HG02588 (cell line): ENCODE results near the gene RCAN1.
"Not testable (repeated sequence)": the region's sequence is repeated elsewhere in the genome, so short reads cannot be mapped to it uniquely, and the experiment has no call there.

ENCODE experiments used
- ATAC-seq: cut with Tn5 transposase; IDR thresholded peaks from one replicate; pipeline ENCODE4 v1.9.1; 2021; ENCODE audit warnings: mild to moderate bottlenecking, moderate library complexity; ENCODE audit not compliant: unreplicated experiment

RCAN1 gene

DNA sequence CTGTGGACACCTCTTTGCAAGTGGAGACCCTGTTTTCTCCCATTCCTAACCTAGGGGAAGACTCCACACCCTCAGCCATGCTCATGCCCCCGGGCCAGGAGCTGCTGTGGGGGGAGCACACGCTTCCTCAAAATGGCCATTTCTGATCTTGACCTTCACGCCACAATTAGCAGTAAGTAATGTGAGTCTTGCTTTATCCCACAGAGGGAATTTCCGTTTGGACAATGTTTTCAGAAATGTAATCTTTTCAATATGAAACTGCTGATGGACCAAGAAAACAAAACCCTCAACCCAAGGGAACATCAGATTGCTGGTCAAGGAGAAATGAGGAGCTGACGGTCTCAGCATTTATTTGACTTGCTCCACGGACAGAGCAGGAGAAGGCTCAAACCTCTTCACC is 94.6 kb downstream of the RCAN1 start:
- no peak for ATAC-seq

DNA sequence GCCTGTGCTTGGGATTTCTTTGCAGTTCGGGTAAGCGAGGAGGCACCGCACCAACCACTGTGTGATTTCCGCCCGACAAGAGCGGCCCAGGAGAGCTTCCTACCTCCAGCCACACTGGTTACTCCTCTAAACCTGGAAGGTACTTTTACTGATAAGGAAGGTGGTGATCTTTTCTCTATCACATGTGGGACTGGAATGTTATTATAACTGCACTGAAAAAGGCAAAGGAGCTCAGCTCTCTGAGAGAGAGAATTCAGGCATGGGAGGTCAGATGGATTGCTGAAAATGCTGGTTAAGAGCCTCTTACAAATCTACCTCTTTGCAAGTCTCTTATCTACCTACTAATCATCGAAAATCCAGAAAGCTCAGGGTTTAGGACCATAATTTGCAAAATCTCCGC is 95.2 kb downstream of the RCAN1 start:
- ATAC-seq, result no peak

DNA sequence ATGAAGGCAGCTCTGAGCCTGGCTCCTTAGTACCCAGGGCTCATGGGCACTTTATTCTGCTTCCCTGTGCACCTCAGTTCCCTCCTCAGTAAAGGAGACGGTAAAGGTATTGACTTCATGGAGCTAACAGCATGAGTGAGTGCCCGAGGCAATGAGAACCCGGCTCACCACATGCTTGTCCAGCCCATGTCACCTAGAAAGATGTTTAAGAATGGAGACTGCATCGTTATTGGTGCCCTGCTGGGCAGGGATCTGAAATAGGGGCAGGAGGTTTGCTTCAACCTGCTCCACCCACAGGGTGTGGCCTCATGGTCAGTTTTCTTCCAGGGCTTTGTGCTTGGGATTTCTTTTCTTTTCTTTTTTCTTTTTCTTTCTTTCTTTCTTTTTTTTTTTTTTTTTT is 95.9 kb downstream of the RCAN1 start:
- no peak for ATAC-seq

DNA sequence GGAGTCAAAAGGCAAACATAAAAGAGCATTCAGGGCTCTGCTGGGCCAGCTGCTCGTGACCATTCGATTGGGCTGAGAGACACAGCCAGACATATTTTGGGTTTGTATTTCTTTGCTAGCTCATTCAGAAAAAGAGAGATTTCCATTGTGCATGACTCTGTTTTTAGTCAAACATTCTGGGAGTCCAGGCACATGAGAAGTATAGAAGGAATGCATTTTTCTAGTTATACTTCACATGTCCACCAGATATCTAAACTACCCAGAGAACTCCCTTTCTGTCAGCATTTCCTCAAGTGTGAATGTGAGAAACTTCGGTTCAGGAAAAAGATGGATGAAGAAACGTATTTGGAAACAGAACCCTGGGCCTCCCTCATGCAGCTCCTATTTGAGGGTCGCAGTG is 96.6 kb downstream of the RCAN1 start:
- no peak for ATAC-seq

DNA sequence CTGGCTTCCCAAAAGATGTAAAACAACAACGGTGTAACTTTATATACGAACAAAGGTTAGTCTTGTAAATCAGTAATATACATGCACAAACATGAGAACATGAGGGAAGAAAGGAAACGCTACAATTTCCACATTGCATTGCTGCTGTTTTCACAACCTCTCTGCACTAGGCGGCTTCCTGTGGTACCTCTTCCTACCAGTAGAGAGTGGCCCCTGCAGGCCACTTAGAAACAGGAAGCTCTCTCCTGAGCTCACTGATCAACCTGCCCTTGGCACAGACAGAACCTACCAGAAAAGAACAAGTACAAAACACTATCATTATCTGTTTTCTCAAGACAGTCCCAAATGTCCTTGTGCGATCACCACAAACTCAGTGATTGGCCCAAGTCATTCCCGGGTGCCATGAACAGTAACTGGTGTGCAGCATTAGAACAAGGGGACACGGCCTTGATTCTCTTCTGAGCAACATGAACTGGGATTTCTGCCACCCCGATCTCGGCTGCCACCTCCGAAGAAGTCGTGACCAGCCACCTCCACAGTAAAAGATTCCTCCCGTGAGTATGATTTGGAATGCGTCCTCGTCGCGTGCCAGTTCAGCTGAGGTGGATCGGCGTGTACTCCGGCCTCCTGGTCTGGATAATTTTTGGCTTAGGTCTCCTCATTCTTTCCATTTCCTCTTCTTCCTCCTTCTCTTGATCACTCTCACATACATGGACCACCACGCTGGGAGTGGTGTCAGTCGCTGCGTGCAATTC is 97.2 kb downstream of the RCAN1 start:
- no peak for ATAC-seq

DNA sequence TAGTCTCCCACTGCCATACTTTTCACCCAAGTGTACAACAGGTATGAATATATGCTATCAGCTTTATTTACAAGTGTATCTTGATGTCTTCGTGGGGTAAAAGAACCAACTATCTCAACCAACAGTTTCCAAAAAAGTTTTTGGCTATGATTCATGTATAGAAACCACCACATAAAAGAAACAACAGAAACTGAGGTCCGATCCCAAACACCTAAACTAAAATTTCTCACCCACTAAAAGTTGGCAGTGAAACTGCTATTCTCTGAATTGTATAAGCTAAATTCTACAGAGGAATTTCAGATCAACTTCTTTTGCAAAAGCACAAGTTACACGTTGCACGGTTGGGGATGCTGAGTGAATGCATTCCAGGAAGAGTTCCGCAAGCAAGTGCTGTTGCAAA is 97.9 kb downstream of the RCAN1 start:
- ATAC-seq, result no peak

DNA sequence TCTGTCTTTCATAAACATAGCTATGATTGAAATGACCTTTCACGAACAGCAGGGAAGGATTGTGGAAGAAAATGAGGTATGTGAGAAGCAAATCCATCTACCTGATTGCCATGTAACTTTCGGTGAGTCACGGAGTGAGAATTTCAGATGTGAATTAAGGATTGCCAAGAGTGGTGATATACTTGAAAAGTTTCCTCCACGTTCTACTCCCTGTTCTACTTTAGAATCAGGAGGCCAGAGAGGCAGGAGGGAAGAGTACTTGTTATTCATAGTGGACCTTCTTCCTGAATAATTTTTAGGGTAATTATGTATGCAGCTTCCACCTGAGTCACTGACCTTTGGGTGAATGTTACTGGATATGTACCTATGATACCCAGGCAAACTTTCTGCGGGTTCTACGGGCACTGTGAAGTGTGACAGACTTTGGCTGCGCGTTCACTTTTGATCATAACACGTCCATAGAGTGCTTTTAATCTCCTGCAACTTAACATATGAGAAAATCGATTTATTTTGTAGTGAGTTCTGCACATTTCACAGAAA is 100.3 kb downstream of the RCAN1 start:
- ATAC-seq, result no peak

DNA sequence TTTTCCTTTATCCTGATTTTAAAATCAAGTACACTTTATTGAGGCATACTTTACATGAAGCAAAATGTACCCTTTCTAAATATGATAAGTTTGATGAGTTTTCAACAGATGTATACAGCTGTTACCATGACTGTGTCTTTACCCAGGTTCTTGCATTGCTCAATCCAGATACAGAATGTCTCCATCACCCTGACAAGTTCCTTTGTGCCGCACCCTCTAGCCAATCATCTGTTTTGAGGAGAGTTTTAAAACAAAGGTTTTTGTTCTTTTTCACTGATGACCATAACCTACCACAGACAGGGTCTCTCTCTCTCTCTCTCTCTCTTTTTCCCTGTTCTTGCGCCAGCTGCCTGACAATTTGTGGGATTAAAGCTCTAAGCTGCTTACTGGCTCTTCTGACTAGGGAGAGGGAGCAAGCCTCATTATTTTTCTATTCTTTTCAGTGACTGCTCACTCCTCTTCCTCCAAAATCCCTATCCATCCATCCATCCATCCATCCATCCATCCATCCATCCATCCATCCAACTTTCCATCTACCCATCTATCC is 101.7 kb downstream of the RCAN1 start:
- no peak for ATAC-seq

DNA sequence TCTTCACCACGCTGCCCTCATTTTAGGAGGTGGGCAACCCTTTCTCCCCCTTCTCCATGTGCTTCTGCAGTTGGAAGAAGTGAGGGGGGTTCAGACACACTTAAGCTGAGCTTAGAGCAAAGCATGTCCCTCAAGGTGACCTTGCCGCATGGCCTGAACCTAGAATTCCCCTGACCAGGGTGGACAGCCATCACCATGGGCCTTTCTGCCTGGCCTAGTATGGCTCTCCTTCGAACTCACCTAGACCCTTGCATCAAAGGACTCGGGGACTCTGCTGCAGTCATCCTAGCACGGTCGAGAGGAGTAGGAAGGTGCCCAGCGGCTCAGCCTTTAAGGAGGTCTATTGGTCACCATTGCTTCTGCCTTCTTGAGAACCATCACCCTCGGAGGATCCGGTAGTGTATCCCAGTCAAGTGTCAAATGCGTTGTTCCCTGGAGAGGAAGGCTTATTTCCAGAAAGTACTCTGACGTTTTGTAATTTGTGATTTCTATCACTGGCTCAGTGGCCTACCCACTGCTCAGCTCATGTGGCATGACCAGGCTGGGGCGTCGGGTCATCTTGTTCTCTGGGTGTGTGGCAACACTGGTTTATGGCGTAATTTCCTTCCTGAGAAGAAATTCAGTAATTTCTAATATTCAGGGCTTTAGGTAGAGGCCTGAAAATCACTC is 103.0 kb downstream of the RCAN1 start, which contains the start of gene KCNE1:
Gene KCNE1 (minus strand): TSS at position 424 of the 669 bp plus-strand sequence. CDS start 62,576 bp downstream, outside the sequence.
- no peak for ATAC-seq

DNA sequence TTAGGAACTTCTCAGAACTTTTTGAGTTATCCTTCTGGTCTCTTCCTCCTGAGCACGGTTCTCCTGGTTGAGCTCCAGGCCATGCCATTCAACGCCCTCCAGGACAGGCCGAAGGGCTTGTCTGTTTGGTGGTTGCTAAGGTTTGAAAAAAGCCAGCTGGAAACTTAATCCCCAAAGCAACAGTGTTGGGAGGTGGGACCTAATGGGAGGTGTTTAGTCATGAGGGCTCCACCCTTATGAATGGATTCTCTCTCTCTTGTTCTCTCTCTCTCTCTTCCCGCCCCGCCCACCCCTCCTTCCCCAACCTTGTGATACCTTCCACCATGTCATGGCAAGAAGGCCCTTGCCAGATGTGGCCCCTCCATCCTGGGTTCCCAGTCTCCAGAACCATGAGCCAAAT is 103.7 kb downstream of the RCAN1 start:
- no peak for ATAC-seq

DNA sequence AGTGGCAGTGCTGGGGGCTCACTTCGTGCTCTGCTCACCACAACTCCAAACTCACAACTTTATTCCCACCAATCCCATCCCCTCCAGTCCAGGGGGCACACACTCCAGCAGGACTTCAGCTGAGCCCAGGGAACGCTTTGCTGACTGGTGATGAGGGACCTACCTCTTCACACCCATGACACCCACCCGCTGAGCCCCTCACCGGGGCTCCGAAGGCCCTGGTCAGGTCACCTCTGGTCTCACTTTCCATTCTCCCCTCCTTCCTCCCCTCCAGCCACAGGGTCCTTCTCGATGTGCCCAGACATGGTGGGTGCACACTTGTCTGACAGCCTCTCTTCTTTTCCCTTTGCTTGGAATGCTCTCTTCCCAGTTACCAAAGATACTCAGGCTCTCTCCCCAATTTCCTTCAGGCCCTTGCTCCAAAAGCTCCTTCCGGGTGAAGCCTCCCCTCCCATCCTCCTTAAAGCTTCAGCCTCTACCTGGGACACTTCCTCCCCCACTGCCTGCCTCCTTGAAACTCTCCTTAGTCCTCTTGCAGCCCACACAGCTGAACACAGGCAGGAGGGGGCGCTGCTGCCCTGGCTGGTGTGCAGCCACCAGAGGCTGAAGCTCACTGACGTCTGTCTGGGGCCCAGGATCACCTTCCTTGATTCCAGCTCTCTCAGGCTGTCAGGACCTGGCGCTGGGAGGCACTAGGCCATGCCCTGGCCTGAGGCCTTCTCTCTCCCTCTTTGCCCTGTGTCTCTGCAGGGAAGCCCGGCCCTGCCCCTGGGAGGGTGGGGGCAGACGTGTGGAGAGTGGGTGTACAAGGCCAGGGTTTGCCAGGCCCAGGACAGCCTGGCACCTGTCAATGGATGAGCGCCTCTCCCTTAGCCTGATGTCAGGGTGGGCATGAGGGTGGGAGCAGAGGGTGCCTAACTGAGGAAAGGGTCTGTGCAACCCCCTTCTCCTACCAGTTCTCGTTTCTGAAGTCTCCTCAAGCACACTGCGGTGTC is 104.5 kb downstream of the RCAN1 start:
- ATAC-seq, result no peak

DNA sequence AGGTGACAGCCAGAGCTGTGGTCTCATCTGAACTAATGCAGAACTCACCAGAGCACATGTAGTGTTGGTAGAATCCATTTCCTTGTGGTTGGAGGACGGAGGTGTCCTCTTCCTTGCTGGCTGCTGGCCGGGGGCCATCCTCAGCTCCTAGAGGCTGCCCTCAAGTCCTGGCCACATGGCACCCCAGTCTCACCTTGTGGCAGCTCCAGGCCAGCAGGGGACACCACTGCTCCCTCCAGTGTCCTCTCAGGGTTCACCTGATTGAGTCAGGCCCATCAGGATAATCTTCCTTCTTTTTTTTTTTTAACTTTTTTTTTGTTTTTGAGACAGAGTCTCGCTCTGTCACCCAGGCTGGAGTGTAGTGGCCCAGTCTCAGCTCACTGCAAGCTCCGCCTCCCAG is 105.8 kb downstream of the RCAN1 start:
- ATAC-seq, result no peak

DNA sequence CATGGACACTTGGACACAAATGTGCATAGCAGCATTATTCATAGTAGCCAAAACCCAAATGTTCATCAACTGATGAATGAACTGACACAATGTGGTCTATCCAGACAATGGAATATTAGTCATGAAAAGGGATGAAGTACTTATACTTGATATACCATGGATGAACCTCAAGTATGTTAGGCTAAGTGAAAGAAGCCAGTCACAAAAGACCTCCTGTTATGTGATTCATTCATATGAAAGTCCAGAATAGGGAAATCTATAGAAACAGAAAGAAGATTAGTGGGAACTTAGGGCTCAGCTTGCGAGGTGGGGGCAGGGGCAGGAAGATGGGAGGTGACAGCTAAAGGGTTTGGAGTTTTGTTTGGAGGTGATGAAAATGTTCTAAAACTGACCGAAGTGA is 110.3 kb downstream of the RCAN1 start:
- ATAC-seq, result no peak

DNA sequence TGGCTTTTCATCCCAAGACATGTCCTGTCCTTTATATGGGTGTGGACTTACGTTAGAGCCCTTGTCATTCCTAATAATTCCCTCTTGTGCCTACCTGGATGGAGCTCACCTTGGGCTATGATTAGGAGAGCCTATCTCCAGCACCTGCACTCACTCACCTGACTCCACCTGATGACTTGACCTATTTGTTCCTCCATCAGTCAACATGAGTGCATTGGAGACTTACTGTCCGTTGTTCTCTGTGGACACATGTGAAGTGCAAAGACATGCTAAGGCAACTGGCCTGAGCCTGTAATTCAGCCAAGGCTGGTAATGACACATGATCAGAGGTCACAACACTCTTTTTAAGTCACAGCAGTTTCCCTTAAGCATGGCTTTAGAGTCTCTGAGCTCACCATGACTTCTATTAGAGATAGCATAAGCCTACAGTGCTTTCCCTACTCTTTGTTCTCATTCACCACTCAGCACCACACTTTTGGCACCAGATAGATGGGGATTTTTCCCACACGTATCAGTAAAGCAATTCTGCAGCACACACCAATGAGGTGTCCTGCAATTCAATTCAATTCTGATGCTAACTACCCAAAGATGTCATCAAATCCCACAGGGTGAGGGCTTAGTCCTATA is 112.3 kb downstream of the RCAN1 start:
- no peak for ATAC-seq

DNA sequence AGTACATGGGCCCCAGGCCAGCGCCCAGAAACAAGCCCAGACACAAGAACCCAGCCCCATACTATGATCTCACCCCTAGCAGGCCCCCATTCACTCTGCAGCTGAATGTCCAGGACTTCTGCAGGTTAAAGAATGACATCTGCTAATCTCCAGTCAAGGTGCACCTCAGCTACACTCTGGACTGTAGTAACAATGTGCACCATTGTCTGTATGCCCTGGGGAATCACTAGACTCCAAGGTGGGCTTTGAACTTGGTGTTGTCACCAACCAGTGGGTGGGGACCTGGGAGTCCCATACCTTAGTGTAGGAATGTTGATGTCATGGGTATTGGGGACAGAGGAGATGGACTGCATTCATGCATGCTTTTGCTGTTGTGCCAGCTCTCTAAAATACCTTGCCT is 113.2 kb downstream of the RCAN1 start:
- ATAC-seq, result no peak

DNA sequence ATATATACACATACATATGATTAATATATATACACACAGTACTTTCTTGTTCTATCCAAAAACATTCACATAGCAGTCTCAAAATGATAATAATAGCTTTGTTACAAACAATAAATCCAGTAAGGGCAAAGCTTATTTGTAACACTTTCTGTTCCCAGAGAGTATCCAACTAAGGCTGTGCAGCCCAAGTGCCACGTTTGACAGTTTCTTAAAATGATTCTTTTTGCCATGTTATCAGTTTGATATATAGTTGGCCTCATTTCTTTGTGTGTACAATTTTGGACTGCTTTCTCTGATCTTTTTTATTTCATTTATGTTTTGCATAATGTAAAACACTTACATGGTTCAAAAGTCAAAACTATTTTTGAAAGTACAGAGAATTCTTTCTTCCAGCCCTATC is 114.7 kb downstream of the RCAN1 start:
- no peak for ATAC-seq

DNA sequence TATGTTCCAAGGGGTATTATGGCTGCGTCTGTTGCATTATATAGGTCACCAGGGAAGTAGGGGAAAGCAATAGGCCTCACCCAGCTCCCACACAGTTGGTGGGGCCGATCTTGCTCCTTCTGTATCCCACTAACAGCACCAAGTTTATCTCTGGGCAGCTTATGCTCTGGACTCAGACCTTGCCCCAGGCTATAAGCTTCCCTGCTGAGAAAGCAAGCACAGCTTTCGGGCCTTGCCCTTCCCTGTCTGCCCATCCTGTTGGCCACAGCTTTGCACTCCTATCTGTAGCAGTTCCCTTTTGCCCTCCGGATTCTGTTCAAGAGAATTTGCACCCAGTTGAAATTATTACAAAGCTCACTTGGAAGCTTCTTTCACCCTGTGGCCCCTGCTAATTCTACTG is 115.8 kb downstream of the RCAN1 start:
- no peak for ATAC-seq

DNA sequence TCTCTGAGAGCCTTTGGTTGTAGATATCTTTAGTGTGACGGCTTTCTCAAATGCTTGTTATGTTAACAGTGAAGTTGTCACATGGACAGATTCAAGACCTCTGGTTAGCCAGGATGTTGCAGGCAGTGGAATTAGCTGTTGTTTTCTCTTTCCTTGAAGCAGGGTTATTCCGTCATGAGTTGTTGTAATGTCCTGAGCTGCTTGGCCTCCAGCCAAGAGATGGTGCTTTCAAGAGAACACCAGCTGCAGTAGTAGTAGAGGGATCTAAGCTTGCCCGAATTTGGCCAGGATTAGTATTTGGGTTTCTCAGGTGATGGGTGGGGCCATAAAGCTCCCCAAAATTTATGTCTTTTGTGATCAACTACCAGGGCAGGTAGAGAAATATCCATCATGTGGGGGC is 116.3 kb downstream of the RCAN1 start:
- no peak for ATAC-seq

DNA sequence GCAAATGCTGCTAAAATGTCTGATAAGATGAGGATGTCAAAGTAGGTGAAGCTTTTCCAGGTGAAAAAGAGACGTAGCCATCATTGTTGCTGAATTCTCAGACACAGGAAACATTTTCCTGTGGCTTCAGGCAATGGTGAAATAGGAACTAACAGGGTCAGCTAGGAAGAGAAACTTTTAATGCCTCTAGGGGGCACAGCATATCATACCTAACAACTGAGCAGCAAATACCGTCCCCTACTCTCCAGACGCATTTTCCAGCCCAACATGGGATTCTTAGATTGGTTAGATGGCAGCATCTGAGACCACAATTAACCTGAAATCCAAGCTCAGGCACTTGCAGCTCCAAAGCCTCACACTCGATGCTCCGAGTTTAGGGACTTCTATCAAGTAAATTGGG is 131.1 kb downstream of the RCAN1 start:
- not testable (repeated sequence) for ATAC-seq

DNA sequence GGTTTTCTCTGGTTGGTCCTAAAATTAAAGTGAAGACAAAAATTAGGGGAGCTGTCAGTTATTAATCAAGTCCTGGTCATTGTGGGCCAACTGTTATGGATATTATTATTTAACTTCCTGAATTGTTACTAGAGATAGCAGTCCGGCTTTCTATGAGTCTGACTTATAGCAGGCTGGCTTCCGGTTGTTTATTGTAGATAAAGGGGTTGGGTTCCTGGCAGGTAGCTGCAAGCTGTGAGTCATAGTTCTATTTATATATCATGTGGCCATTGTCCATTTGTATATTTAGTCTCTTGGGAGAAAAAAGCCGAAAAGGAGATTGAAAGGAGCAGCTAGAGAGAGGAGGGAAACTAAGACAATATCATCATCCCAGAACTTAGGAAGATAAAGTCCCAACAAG is 131.5 kb downstream of the RCAN1 start:
- not testable (repeated sequence) for ATAC-seq
